ENCODE measurements around the gene CRYBG1.

- TF ChIP-seq EZH2 (IDR thresholded peaks at IDR 0.05; ENCODE audit: borderline replicate concordance, low read depth, low read length, severe bottlenecking) (no peak), MAX (IDR thresholded peaks at IDR 0.05; ENCODE audit: insufficient read depth, insufficient read length) (no peak)
Measured at GRCh38 chr6:106528521-106528920, 168.0 kb downstream of the CRYBG1 start.
